Stimulated activated CD4-positive, alpha-beta T cell treated with anti-CD3 and anti-CD28 coated beads, TNF-alpha, amount 100 ng/mL, for 48 hours (primary cell): ENCODE results near the gene SPOCK2.
"Not testable (repeated sequence)": the region's sequence is repeated elsewhere in the genome, so short reads cannot be mapped to it uniquely, and the experiment has no call there.

Experiments
- DNase-seq, 3 donors: peaks; one replicate each; pipeline ENCODE4 v3.0.0-alpha.2; 2020; ENCODE audit warnings: low read depth in 3 of 3

Gene SPOCK2

GRCh38 chr10:72032409-72033162 is 55.8 kb downstream of the SPOCK2 start:
- DNase-seq: not testable (repeated sequence)

GRCh38 chr10:72031706-72032105 is 56.6 kb downstream of the SPOCK2 start:
- no peak for DNase-seq

GRCh38 chr10:72030762-72031543 is 57.4 kb downstream of the SPOCK2 start:
- no peak for DNase-seq

GRCh38 chr10:72029414-72029813 is 58.9 kb downstream of the SPOCK2 start:
- no peak for DNase-seq

- no peak for DNase-seq
Measured at GRCh38 chr10:72027498-72027897, 60.9 kb downstream of the SPOCK2 start.

GRCh38 chr10:72026278-72027111 is 61.9 kb downstream of the SPOCK2 start:
- no peak for DNase-seq

- no peak for DNase-seq
Measured at GRCh38 chr10:72025832-72026231, 62.5 kb downstream of the SPOCK2 start.

- no peak for DNase-seq
Measured at GRCh38 chr10:72025400-72025799, 63.0 kb downstream of the SPOCK2 start.

- no peak for DNase-seq
Measured at GRCh38 chr10:72024596-72024995, 63.8 kb downstream of the SPOCK2 start.

GRCh38 chr10:72022228-72022627 is 66.1 kb downstream of the SPOCK2 start:
- DNase-seq: no peak

- DNase-seq: no peak
Measured at GRCh38 chr10:72020914-72021809, 67.2 kb downstream of the SPOCK2 start.

- DNase-seq: no peak
Measured at GRCh38 chr10:72019085-72019876, 69.1 kb downstream of the SPOCK2 start.

GRCh38 chr10:72016608-72017300 is 71.6 kb downstream of the SPOCK2 start:
- DNase-seq: no peak

GRCh38 chr10:72015841-72016240 is 72.5 kb downstream of the SPOCK2 start:
- no peak for DNase-seq

GRCh38 chr10:72014785-72015480 is 73.4 kb downstream of the SPOCK2 start:
- DNase-seq: no peak

GRCh38 chr10:72014197-72014596 is 74.2 kb downstream of the SPOCK2 start:
- no peak for DNase-seq

GRCh38 chr10:72013202-72013945 is 75.0 kb downstream of the SPOCK2 start:
- no peak for DNase-seq

GRCh38 chr10:72012796-72013195 is 75.6 kb downstream of the SPOCK2 start:
- no peak for DNase-seq
